Peyer's patch (tissue), 4 donors: ENCODE data around the gene USP53. TPM values are rescaled to one million over a fixed set of nuclear protein-coding genes. Genes with fewer than 3 reads are reported as not detected.

ENCODE experiments used
- DNase-seq, 3 donors: peaks; one replicate each; pipeline ENCODE4 v3.0.0-alpha.2; 2017 to 2019
- H3K27ac ChIP-seq, 4 donors: fragments of 200-600 bp; sonication (generic); one replicate each; pipeline ENCODE4 v1.5.1; 2016 to 2019
- H3K27me3 ChIP-seq, 2 donors: fragments of 200-600 bp; sonication (generic); one replicate each; pipeline ENCODE4 v1.5.1; 2019
- H3K36me3 ChIP-seq, 3 donors: fragments of 200-600 bp; sonication (generic); one replicate each; pipeline ENCODE4 v1.5.1; 2016 to 2019
- H3K4me1 ChIP-seq, 4 donors: fragments of 200-600 bp; sonication (generic); one replicate each; pipeline ENCODE4 v1.5.1; 2016 to 2019
- H3K4me3 ChIP-seq, 4 donors: fragments of 200-600 bp; sonication (generic); 1 replicate in 3 of 4; 2 replicates in 1 of 4; pipeline ENCODE4 v1.5.1; 2016 to 2019; ENCODE audit warnings: mild to moderate bottlenecking in 1 of 4
- H3K9me3 ChIP-seq, 4 donors: fragments of 200-600 bp; sonication (generic); one replicate each; pipeline ENCODE4 v1.5.1; 2016 to 2019; ENCODE audit warnings: mild to moderate bottlenecking in 1 of 4
- CTCF ChIP-seq, 6 experiments: fragments of 450-650 bp in 4 of 6; fragments of 200-600 bp in 2 of 6; sonication (generic) in 1 of 6; IDR thresholded peaks; one replicate each; pipeline ENCODE4 v1.5.1; 2017 to 2019; ENCODE audit warnings: antibody characterized with exemption in 6 of 6, mild to moderate bottlenecking in 3 of 6, moderate library complexity in 1 of 6
- POLR2A ChIP-seq, 2 donors: fragments of 450-650 bp; IDR thresholded peaks; one replicate each; pipeline ENCODE4 v1.5.1; 2017; ENCODE audit warnings: antibody characterized with exemption in 2 of 2, mild to moderate bottlenecking in 2 of 2, moderate library complexity in 2 of 2
- total RNA-seq, 4 donors: library from RNA; depleted of rRNA; stranded (reverse); fragments of >200 nt; gene quantifications; one replicate each; pipeline ENCODE4 v1.1.0, GENCODE V29; 2016

USP53 gene
- total RNA-seq, 4 donors from 2014 or later = 41.5 to 75.1 (median 59.3) TPM

GRCh38 chr4:119233191-119233590, 20.7 kb downstream of the USP53 start:
- no peaks in the 10 kb centered on the region for H3K4me1 ChIP-seq
- no peaks in the 10 kb centered on the region for H3K27me3 ChIP-seq
- no peak for TF ChIP-seq POLR2A (IDR thresholded peaks at IDR 0.05)
- H3K4me3 ChIP-seq = no peak overlapping the region
- H3K9me3 ChIP-seq = no peaks in the 10 kb centered on the region
- DNase-seq = no peak
- H3K27ac ChIP-seq = no peak overlapping the region
- H3K36me3 ChIP-seq = peaks cover 0 to 24% (median 0%) of the 10 kb centered on the region in 3 donors

- no peaks in the 10 kb centered on the region for H3K9me3 ChIP-seq
- H3K36me3 ChIP-seq = peaks cover 0 to 24% (median 0%) of the 10 kb centered on the region in 3 donors
- H3K4me3 ChIP-seq = no peak overlapping the region
- H3K4me1 ChIP-seq = no peaks in the 10 kb centered on the region
- TF ChIP-seq CTCF (IDR thresholded peaks at IDR 0.05) = no peak
- TF ChIP-seq POLR2A (IDR thresholded peaks at IDR 0.05) = no peak
- no peak for DNase-seq
- H3K27ac ChIP-seq = no peak overlapping the region
- H3K27me3 ChIP-seq = no peaks in the 10 kb centered on the region
These were observed 21.2 kb downstream of the USP53 start for GRCh38 chr4:119233750-119234149.

- H3K36me3 ChIP-seq = peaks cover 0 to 22% (median 0%) of the 10 kb centered on the region in 3 donors
- TF ChIP-seq CTCF (IDR thresholded peaks at IDR 0.05) (no peak), POLR2A (IDR thresholded peaks at IDR 0.05) (no peak)
- no peak for DNase-seq
- no peaks in the 10 kb centered on the region for H3K27me3 ChIP-seq
- no peaks in the 10 kb centered on the region for H3K4me1 ChIP-seq
- H3K27ac ChIP-seq = no peak overlapping the region
- H3K9me3 ChIP-seq = no peaks in the 10 kb centered on the region
- H3K4me3 ChIP-seq = no peak overlapping the region
These were observed 24.7 kb downstream of the USP53 start for GRCh38 chr4:119237201-119237600.

DNA sequence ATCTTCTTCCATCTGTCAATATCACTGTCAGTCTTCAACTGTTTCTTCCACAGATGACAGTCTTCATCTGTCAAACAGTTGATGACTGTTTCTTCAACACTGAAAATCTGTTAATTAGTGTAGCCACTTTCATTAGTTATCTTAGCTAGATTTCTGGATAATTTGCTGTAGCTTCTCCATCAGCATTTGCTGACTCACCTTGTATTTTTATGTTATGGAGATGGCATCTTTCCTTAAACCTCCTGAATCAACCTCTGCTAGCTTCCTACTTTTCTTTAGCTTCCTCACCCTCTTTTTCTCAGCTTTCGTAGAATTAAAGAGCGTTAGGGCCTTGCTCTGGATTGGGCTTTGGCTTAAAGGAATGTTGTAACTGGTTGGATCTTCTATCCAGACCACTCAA, 25.1 kb downstream of the USP53 start:
- no peaks in the 10 kb centered on the region for H3K9me3 ChIP-seq
- no peaks in the 10 kb centered on the region for H3K27me3 ChIP-seq
- H3K36me3 ChIP-seq = peaks cover 0 to 21% (median 0%) of the 10 kb centered on the region in 3 donors
- TF ChIP-seq CTCF (IDR thresholded peaks at IDR 0.05) (no peak), POLR2A (IDR thresholded peaks at IDR 0.05) (no peak)
- H3K27ac ChIP-seq = no peak overlapping the region
- H3K4me3 ChIP-seq = no peak overlapping the region
- H3K4me1 ChIP-seq = no peaks in the 10 kb centered on the region
- DNase-seq = no peak

DNA sequence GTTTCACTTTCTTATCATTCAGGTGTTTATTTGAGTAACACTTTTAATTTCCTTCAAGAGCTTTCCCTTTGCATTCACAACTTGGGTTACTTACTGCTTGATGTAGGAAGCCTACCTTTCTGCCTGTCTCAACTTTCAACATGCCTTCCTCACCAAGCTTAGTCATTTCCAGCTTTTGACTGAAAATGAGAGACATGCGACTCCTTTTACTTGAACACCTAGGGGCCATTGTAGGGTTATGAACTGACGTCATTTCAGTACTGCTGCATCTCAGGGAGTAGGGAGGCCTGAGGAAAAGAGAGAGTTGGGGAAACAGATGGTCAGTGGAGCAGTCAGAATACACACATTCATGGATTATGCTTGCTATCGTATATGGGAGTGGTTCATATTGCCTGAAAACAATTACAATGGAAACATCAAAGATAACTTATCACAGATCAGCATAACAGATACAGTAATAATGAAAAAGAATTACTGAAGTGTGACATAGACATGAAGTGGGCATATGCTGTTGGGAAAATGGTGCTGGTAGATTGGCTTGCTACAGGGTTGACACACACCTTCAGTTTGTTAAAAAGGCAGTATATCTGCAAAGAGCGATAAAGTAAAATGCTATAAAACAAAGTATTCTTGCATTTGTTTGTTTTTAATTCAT, 25.7 kb downstream of the USP53 start:
- Histone ChIP-seq H3K36me3 (peaks cover 0 to 21% (median 0%) of the 10 kb centered on the region in 3 donors), H3K27me3 (no peaks in the 10 kb centered on the region), H3K27ac (no peak overlapping the region), H3K4me3 (no peak overlapping the region), H3K9me3 (no peaks in the 10 kb centered on the region), H3K4me1 (no peaks in the 10 kb centered on the region)
- DNase-seq = no peak
- TF ChIP-seq POLR2A (IDR thresholded peaks at IDR 0.05) = no peak
- TF ChIP-seq CTCF (IDR thresholded peaks at IDR 0.05) = no peak

DNA sequence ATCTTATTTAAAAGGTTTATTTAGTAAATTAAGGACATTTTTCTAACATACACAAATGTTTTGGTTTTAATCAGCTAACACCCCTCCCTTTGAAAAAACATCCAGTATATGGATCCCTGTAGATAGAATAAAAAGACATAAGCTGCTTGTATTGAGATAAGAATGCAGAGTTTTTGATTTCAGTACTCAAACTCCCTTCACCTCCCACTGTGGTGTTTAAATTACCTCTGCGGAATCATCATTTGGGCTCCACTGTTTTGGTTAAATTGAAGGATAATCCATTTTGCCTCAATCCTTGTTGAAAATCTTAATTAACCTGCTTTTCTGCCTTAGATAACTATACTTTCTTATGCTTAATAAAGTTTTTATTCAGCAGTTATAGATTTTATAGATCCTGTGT, 27.6 kb downstream of the USP53 start:
- no peak for TF ChIP-seq POLR2A (IDR thresholded peaks at IDR 0.05)
- TF ChIP-seq CTCF (IDR thresholded peaks at IDR 0.05) = no peak
- DNase-seq = no peak
- H3K36me3 ChIP-seq = peaks cover 0 to 21% (median 0%) of the 10 kb centered on the region in 3 donors
- H3K27ac ChIP-seq = no peak overlapping the region
- no peaks in the 10 kb centered on the region for H3K27me3 ChIP-seq
- no peak overlapping the region for H3K4me3 ChIP-seq
- no peaks in the 10 kb centered on the region for H3K9me3 ChIP-seq
- H3K4me1 ChIP-seq = no peaks in the 10 kb centered on the region
